Measurements from ENCODE around the gene EFNA3.

DNA sequence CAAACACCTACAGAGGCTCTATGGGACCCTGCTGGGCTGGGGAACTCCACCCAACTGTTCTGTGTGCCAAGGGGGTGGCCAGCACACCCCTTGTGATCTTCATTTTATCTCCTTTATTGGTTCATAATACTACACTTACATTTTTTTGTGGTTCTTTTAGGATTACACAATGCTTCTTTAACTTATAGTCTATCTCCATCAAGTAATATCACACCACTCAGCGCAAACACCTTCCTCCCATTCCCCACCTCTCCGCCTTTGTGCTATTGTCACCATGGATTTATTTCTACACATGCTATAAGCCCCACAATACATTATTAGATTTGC is 15.9 kb downstream of the EFNA3 start:
- TF ChIP-seq CTCF (conservative IDR thresholded peaks at IDR 0.05; ENCODE audit: low read depth in 2 of 2) (no peak), POLR2AphosphoS5 (IDR thresholded peaks at IDR 0.05; ENCODE audit: low read depth) (no peak)
